CD4-positive, alpha-beta memory T cell (primary cell): ENCODE data around the gene TSR3. TPM values are rescaled to one million over a fixed set of nuclear protein-coding genes. Genes with fewer than 3 reads are reported as not detected.

Experiments
- CTCF ChIA-PET: fragments of 350-600 bp; sonication (Branson Sonifier 250); formaldehyde crosslinking; loops from one replicate; lab custom pipeline; 2021; ENCODE audit warnings: inconsistent platforms; ENCODE audit not compliant: partially characterized antibody; lab: Charles Lee
- POLR2A ChIA-PET: fragments of 350-600 bp; sonication (Branson Sonifier 250); formaldehyde crosslinking; loops from one replicate; lab custom pipeline; 2021; ENCODE audit not compliant: partially characterized antibody; lab: Charles Lee
- DNase-seq, 5 donors: peaks; one replicate each; pipeline versions ENCODE4 v3.0.0 to v3.0.0-alpha.2; 2020 to 2022; ENCODE audit warnings: mixed read lengths in 1 of 5
- H3K27ac ChIP-seq: one replicate; pipeline ENCODE4 v1.7.0; 2013; ENCODE audit warnings: low read depth, low read length
- H3K27me3 ChIP-seq: 2 replicates; pipeline ENCODE4 v1.7.0; 2013; ENCODE audit warnings: mild to moderate bottlenecking, low read length, moderate library complexity; ENCODE audit not compliant: insufficient read depth
- H3K36me3 ChIP-seq: 2 replicates; pipeline ENCODE4 v1.7.0; 2013; ENCODE audit warnings: mild to moderate bottlenecking, low read length, moderate library complexity; ENCODE audit not compliant: insufficient read depth
- H3K4me1 ChIP-seq: 2 replicates; pipeline ENCODE4 v1.7.0; 2013; ENCODE audit warnings: mild to moderate bottlenecking, low read length, moderate library complexity; ENCODE audit not compliant: insufficient read depth
- H3K4me3 ChIP-seq, 2 donors: one replicate each; pipeline ENCODE4 v1.7.0; 2013; ENCODE audit warnings: low read length in 2 of 2, mild to moderate bottlenecking in 1 of 2
- H3K9me3 ChIP-seq, 2 donors: one replicate each; pipeline ENCODE4 v1.7.0; 2013; ENCODE audit warnings: low read length in 2 of 2, control low read depth in 1 of 2; ENCODE audit not compliant: control insufficient read depth in 1 of 2
- H3K27ac Mint-ChIP-seq, 7 donors: one replicate each; pipeline ENCODE4 v1.8.0; 2020 to 2021; ENCODE audit warnings: mixed read lengths in 7 of 7, mild to moderate bottlenecking in 6 of 7, inconsistent platforms in 3 of 7, moderate library complexity in 3 of 7
- H3K27me3 Mint-ChIP-seq, 2 donors: one replicate each; pipeline ENCODE4 v1.8.0; 2020 to 2021; ENCODE audit warnings: mixed read lengths in 2 of 2
- H3K36me3 Mint-ChIP-seq, 2 donors: one replicate each; pipeline ENCODE4 v1.8.0; 2020 to 2021; ENCODE audit warnings: mixed read lengths in 2 of 2, inconsistent platforms in 1 of 2, mild to moderate bottlenecking in 1 of 2
- H3K4me1 Mint-ChIP-seq, 4 donors: one replicate each; pipeline ENCODE4 v1.8.0; 2020 to 2021; ENCODE audit warnings: mixed read lengths in 4 of 4, mild to moderate bottlenecking in 1 of 4
- H3K4me3 Mint-ChIP-seq, 8 donors: one replicate each; pipeline ENCODE4 v1.8.0; 2020 to 2021; ENCODE audit warnings: mixed read lengths in 8 of 8, mild to moderate bottlenecking in 7 of 8, moderate library complexity in 6 of 8, inconsistent platforms in 3 of 8
- H3K9me3 Mint-ChIP-seq, 8 donors: one replicate each; pipeline ENCODE4 v1.8.0; 2020 to 2021; ENCODE audit warnings: mixed read lengths in 8 of 8, mild to moderate bottlenecking in 5 of 8, inconsistent platforms in 3 of 8, moderate library complexity in 1 of 8
- intact Hi-C: fragments of 100-400 bp; cut with micrococcal nuclease; formaldehyde crosslinking; loops from one replicate; pipeline ENCODE4 v1.15.1; 2023
- polyA plus RNA-seq, 2 donors: library from polyadenylated mRNA; unstranded; fragments of 300-500 nt; fragmentation: Illumina TruSeq; gene quantifications; one replicate each; pipeline ENCODE4 v1.2.3, GENCODE V29; 2021
- total RNA-seq, 2 experiments: library from RNA; stranded (reverse); gene quantifications; one replicate each; pipeline ENCODE4 v1.2.3, GENCODE V29; 2021

The TSR3 gene
- total and polyA plus RNA-seq, 4 experiments from 2014 or later = 38.1 to 116 (median 69.7) TPM

- Mint-ChIP-seq H3K36me3 (peaks cover 4 to 10% of the 10 kb centered on the region in 2 donors), H3K4me3 (no peak overlapping the region), H3K9me3 (peaks cover 0 to 8% (median 0%) of the 10 kb centered on the region in 8 donors), H3K27ac (peak overlapping the region in 1 of 7 donors; percentile 52), H3K4me1 (peaks cover 8 to 30% (median 21%) of the 10 kb centered on the region in 4 donors), H3K27me3 (no peaks in the 10 kb centered on the region)
- Histone ChIP-seq H3K4me1 (peaks cover 25% of the 10 kb centered on the region), H3K27ac (no peak overlapping the region), H3K4me3 (no peak overlapping the region), H3K36me3 (peaks cover 17% of the 10 kb centered on the region), H3K27me3 (no peaks in the 10 kb centered on the region), H3K9me3 (no peaks in the 10 kb centered on the region)
- POLR2A ChIA-PET = interaction anchor here (0.5 to 1.5 kb wide), 4 partner anchors 35 to 629 kb away, joined by 3 to 6 read pairs (median 4); partner anchors contain the start of genes UBE2I and UQCC4
- DNase-seq = peak in 1 of 5 donors; percentile 22
- CTCF ChIA-PET = interaction anchor here (1.2 to 1.3 kb wide), 2 partner anchors 18 kb away, joined by 3 read pairs; no protein-coding TSS in a partner anchor
- intact Hi-C loops = no loop called here
Measured at GRCh38 chr16:1347286-1347855, 4.3 kb downstream of the TSR3 start.

GRCh38 chr16:1346422-1347285 lies 5.0 kb downstream of the TSR3 start:
- no peak overlapping the region for H3K4me3 Mint-ChIP-seq
- Histone ChIP-seq H3K4me1 (peaks cover 28% of the 10 kb centered on the region), H3K27me3 (no peaks in the 10 kb centered on the region), H3K4me3 (no peak overlapping the region), H3K9me3 (no peaks in the 10 kb centered on the region), H3K36me3 (peaks cover 17% of the 10 kb centered on the region), H3K27ac (no peak overlapping the region)
- H3K9me3 Mint-ChIP-seq = peaks cover 0 to 4% (median 0%) of the 10 kb centered on the region in 8 donors
- no peaks in the 10 kb centered on the region for H3K27me3 Mint-ChIP-seq
- ChIA-PET CTCF (interaction anchor here (1.3 kb wide), 1 partner anchor 18 kb away, joined by 3 read pairs; no protein-coding TSS in a partner anchor), POLR2A (interaction anchor here (0.5 to 1.5 kb wide), 4 partner anchors 35 to 630 kb away, joined by 3 to 6 read pairs (median 4); partner anchors contain the start of genes UBE2I and UQCC4)
- intact Hi-C loops = no loop called here
- peaks cover 6 to 33% (median 22%) of the 10 kb centered on the region in 4 donors for H3K4me1 Mint-ChIP-seq
- peak overlapping the region in 1 of 7 donors; percentile 52 for H3K27ac Mint-ChIP-seq
- DNase-seq = peak in 1 of 5 donors; percentile 36
- H3K36me3 Mint-ChIP-seq = peaks cover 4 to 8% of the 10 kb centered on the region in 2 donors

GRCh38 chr16:1345651-1346421 lies 5.8 kb downstream of the TSR3 start:
- DNase-seq = peak in 1 of 5 donors; percentile 24
- H3K36me3 ChIP-seq = peaks cover 17% of the 10 kb centered on the region
- no peak overlapping the region for H3K27ac ChIP-seq
- no peak overlapping the region for H3K27ac Mint-ChIP-seq
- no peaks in the 10 kb centered on the region for H3K9me3 ChIP-seq
- no peaks in the 10 kb centered on the region for H3K27me3 Mint-ChIP-seq
- H3K4me1 ChIP-seq = peaks cover 27% of the 10 kb centered on the region
- H3K4me3 ChIP-seq = no peak overlapping the region
- intact Hi-C loops = no loop called here
- CTCF ChIA-PET = interaction anchor here (1.3 kb wide), 1 partner anchor 19 kb away, joined by 3 read pairs; no protein-coding TSS in a partner anchor
- no peaks in the 10 kb centered on the region for H3K27me3 ChIP-seq
- H3K9me3 Mint-ChIP-seq = peaks cover 0 to 4% (median 0%) of the 10 kb centered on the region in 8 donors
- POLR2A ChIA-PET = interaction anchor here (1.0 to 1.4 kb wide), 2 partner anchors 9 to 20 kb away, joined by 3 to 4 read pairs; no protein-coding TSS in a partner anchor
- H3K4me1 Mint-ChIP-seq = peaks cover 6 to 32% (median 21%) of the 10 kb centered on the region in 4 donors
- H3K36me3 Mint-ChIP-seq = peaks cover 4 to 8% of the 10 kb centered on the region in 2 donors
- no peak overlapping the region for H3K4me3 Mint-ChIP-seq

GRCh38 chr16:1345087-1345486 lies 6.6 kb downstream of the TSR3 start:
- H3K36me3 ChIP-seq = peaks cover 11% of the 10 kb centered on the region
- Mint-ChIP-seq H3K9me3 (peaks cover 0 to 3% (median 0%) of the 10 kb centered on the region in 8 donors), H3K27me3 (no peaks in the 10 kb centered on the region), H3K4me3 (no peak overlapping the region), H3K4me1 (peaks cover 6 to 24% (median 16%) of the 10 kb centered on the region in 4 donors), H3K27ac (peak overlapping the region in 1 of 7 donors; percentile 27), H3K36me3 (peaks cover 2 to 8% of the 10 kb centered on the region in 2 donors)
- H3K4me3 ChIP-seq = no peak overlapping the region
- ChIA-PET CTCF (no interaction called here), POLR2A (interaction anchor here (1.0 to 1.4 kb wide), 2 partner anchors 9 to 21 kb away, joined by 3 to 4 read pairs; no protein-coding TSS in a partner anchor)
- DNase-seq = peak in 1 of 5 donors; percentile 35
- intact Hi-C loops = no loop called here
- peaks cover 20% of the 10 kb centered on the region for H3K4me1 ChIP-seq
- no peak overlapping the region for H3K27ac ChIP-seq
- no peaks in the 10 kb centered on the region for H3K27me3 ChIP-seq
- no peaks in the 10 kb centered on the region for H3K9me3 ChIP-seq

- POLR2A ChIA-PET = interaction anchor here (1.0 kb wide), 1 partner anchor 22 kb away, joined by 4 read pairs; no protein-coding TSS in a partner anchor
Measured at GRCh38 chr16:1344499-1344898, 7.2 kb downstream of the TSR3 start.

More at GRCh38 chr16:1344499-1344898, 7.2 kb downstream of the TSR3 start:
- Mint-ChIP-seq H3K27me3 (no peaks in the 10 kb centered on the region), H3K36me3 (peaks cover 0 to 8% of the 10 kb centered on the region in 2 donors), H3K27ac (peak overlapping the region in 3 of 7 donors; percentile 27 to 78 (median 75)), H3K4me3 (peak overlapping the region in 1 of 8 donors; percentile 25), H3K9me3 (peaks cover 0 to 2% (median 0%) of the 10 kb centered on the region in 8 donors), H3K4me1 (peaks cover 6 to 22% (median 15%) of the 10 kb centered on the region in 4 donors)
- H3K4me1 ChIP-seq = peaks cover 19% of the 10 kb centered on the region
- H3K36me3 ChIP-seq = peaks cover 6% of the 10 kb centered on the region
- H3K27ac ChIP-seq = no peak overlapping the region
- intact Hi-C loops = no loop called here
- no peak for DNase-seq
- no peaks in the 10 kb centered on the region for H3K27me3 ChIP-seq
- no peak overlapping the region for H3K4me3 ChIP-seq
- no peaks in the 10 kb centered on the region for H3K9me3 ChIP-seq
- CTCF ChIA-PET = interaction anchor here (2.1 kb wide), 1 partner anchor 19 kb away, joined by 5 read pairs; no protein-coding TSS in a partner anchor
